DLD1 (cell line): Measurements from ENCODE around the gene MOGAT1.

ENCODE experiments used
- in situ Hi-C: cut with HindIII; loops from 2 replicates; pipeline ENCODE4 v1.10.0; 2017; ENCODE audit warnings: low sequenced_read_pairs

The MOGAT1 gene

GRCh38 chr2:222671259-222672067, at the start of gene MOGAT1:
Gene MOGAT1, plus strand, starts transcription at chr2:222671658. Its CDS starts 128 bp downstream, at chr2:222671786.
- in situ Hi-C loops, result no loop called here

- in situ Hi-C loops, result loop anchor here (25.0 kb wide), 1 partner anchor 310 kb away; a partner anchor contains a TSS
Observed at GRCh38 chr2:222621893-222622292, 49.6 kb upstream of the MOGAT1 start.

GRCh38 chr2:222622910-222623309, 48.5 kb upstream of the MOGAT1 start:
- in situ Hi-C loops, result loop anchor here (25.0 kb wide), 1 partner anchor 311 kb away; a partner anchor contains a TSS

- in situ Hi-C loops, result loop anchor here (25.0 kb wide), 1 partner anchor 312 kb away; a partner anchor contains a TSS
Observed at GRCh38 chr2:222623756-222624309, 47.6 kb upstream of the MOGAT1 start.

GRCh38 chr2:222627764-222628163, 43.7 kb upstream of the MOGAT1 start:
- in situ Hi-C loops, result no loop called here

GRCh38 chr2:222635295-222635694, 36.2 kb upstream of the MOGAT1 start:
- in situ Hi-C loops, result no loop called here

GRCh38 chr2:222637067-222637466, 34.4 kb upstream of the MOGAT1 start:
- in situ Hi-C loops, result no loop called here

- in situ Hi-C loops, result no loop called here
Observed at GRCh38 chr2:222641336-222641735, 30.1 kb upstream of the MOGAT1 start.

- in situ Hi-C loops, result no loop called here
Observed at GRCh38 chr2:222643134-222643533, 28.3 kb upstream of the MOGAT1 start.

GRCh38 chr2:222646008-222646407, 25.4 kb upstream of the MOGAT1 start:
- in situ Hi-C loops, result no loop called here

- in situ Hi-C loops, result no loop called here
Observed at GRCh38 chr2:222649801-222650200, 21.7 kb upstream of the MOGAT1 start.

- in situ Hi-C loops, result no loop called here
Observed at GRCh38 chr2:222651718-222652418, 19.6 kb upstream of the MOGAT1 start.

GRCh38 chr2:222652491-222653255, 18.8 kb upstream of the MOGAT1 start:
- in situ Hi-C loops, result no loop called here

- in situ Hi-C loops, result no loop called here
Observed at GRCh38 chr2:222653280-222653679, 18.2 kb upstream of the MOGAT1 start.

GRCh38 chr2:222655787-222656525, 15.5 kb upstream of the MOGAT1 start, which contains the start of gene FARSB:
Gene FARSB, minus strand, starts transcription at chr2:222656092. Its CDS starts 19 bp downstream, at chr2:222656073.
- in situ Hi-C loops, result no loop called here

GRCh38 chr2:222656526-222657446, 14.7 kb upstream of the MOGAT1 start:
- in situ Hi-C loops, result no loop called here

- in situ Hi-C loops, result no loop called here
Observed at GRCh38 chr2:222663479-222663878, 8.0 kb upstream of the MOGAT1 start.

GRCh38 chr2:222668494-222669154, 2.8 kb upstream of the MOGAT1 start:
- in situ Hi-C loops, result no loop called here

GRCh38 chr2:222669353-222669752, 2.1 kb upstream of the MOGAT1 start:
- in situ Hi-C loops, result no loop called here
